ENCODE results near the gene TMTC2. TPM values are rescaled to one million over a fixed set of nuclear protein-coding genes. Genes with fewer than 3 reads are reported as not detected.

The TMTC2 gene
- total and polyA plus RNA-seq, 10 of the 15 experiments (the other 5 are each of a cell fraction or from before 2014, with no cell fraction given) = 0.14 to 9.7 (median 1.2) TPM

DNA sequence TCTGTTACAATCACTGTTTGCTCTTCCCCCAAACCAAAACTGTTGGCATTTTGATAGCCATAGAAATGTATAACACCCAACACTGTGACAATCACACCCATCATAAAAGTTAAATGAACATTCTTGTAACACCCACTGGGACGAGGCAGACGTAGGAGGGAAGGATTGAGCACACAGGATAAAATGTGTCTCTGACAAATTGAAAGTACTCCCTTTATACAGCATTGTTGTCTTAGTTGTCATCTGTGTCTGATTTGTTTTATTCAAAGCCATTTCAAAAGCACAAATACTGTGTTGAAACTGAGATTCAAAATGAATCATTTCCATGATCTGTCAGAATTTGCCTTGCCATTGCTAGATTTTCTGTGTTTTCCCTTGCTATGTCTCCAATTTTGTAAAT is 436.3 kb downstream of the TMTC2 start:
- no TSS peak for BruUV-seq (replicated peaks)
- WGBS (ENCODE audit: insufficient coverage, insufficient replicate concordance, low lambda C conversion rate, missing lambda C conversion rate) = 56% methylated on average over 2 of the region's 2 CpGs
- in situ Hi-C loops (cut with MboI) = no loop called here

More for the DNA sequence above, 436.3 kb downstream of the TMTC2 start:
- ChIA-PET POLR2A (no interaction called here), RAD21 (ENCODE audit: unreplicated experiment) (no interaction called here), SMC1A (ENCODE audit: uncharacterized antibody, unreplicated experiment) (no interaction called here), CTCF (interaction anchor here (0.5 kb wide), 1 partner anchor 151 kb away, joined by 3 read pairs; no protein-coding TSS in a partner anchor)
- no peaks in the 10 kb centered on the region for H3K9me3 ChIP-seq (replicated peaks; ENCODE audit: control insufficient read depth, insufficient read depth, low read length)
- no peak overlapping the region for H2AFZ ChIP-seq (ENCODE audit: control insufficient read depth, low read depth, low read length)
- intact Hi-C loops (cut with micrococcal nuclease; ENCODE audit: unreplicated experiment) = no loop called here
- no peaks in the 10 kb centered on the region for H4K20me1 ChIP-seq (ENCODE audit: control insufficient read depth, insufficient read depth)
- ATAC-seq (no peak), DNase-seq (ENCODE audit: low read depth, low spot score) (no peak), FAIRE-seq (no peak)
- H3K27me3 ChIP-seq (replicated peaks in 1 of 2; ENCODE audit: control insufficient read depth in 2 of 2, insufficient read depth in 2 of 2, low read length in 1 of 2) = no peaks in the 10 kb centered on the region
- no peak overlapping the region for H3K4me2 ChIP-seq (ENCODE audit: control insufficient read depth, insufficient read depth)
- no peak overlapping the region for H3K9ac ChIP-seq (ENCODE audit: control insufficient read depth, insufficient read depth, low read length)
- H3K4me3 ChIP-seq = no peak overlapping the region
- no peaks in the 10 kb centered on the region for H3K36me3 ChIP-seq (ENCODE audit: control insufficient read depth in 2 of 2, insufficient read depth in 2 of 2, low read length in 1 of 2)
- no peak for TF ChIP-seq EGR1 (IDR thresholded peaks at IDR 0.05; ENCODE audit: borderline replicate concordance in 1 of 2, low read depth in 2 of 2, low read length in 2 of 2)
- TF ChIP-seq, protein P1, sequence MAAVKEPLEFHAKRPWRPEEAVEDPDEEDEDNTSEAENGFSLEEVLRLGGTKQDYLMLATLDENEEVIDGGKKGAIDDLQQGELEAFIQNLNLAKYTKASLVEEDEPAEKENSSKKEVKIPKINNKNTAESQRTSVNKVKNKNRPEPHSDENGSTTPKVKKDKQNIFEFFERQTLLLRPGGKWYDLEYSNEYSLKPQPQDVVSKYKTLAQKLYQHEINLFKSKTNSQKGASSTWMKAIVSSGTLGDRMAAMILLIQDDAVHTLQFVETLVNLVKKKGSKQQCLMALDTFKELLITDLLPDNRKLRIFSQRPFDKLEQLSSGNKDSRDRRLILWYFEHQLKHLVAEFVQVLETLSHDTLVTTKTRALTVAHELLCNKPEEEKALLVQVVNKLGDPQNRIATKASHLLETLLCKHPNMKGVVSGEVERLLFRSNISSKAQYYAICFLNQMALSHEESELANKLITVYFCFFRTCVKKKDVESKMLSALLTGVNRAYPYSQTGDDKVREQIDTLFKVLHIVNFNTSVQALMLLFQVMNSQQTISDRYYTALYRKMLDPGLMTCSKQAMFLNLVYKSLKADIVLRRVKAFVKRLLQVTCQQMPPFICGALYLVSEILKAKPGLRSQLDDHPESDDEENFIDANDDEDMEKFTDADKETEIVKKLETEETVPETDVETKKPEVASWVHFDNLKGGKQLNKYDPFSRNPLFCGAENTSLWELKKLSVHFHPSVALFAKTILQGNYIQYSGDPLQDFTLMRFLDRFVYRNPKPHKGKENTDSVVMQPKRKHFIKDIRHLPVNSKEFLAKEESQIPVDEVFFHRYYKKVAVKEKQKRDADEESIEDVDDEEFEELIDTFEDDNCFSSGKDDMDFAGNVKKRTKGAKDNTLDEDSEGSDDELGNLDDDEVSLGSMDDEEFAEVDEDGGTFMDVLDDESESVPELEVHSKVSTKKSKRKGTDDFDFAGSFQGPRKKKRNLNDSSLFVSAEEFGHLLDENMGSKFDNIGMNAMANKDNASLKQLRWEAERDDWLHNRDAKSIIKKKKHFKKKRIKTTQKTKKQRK (IDR thresholded peaks at IDR 0.05; ENCODE audit: low read depth, low read length) = no peak
- TF ChIP-seq, protein P2, sequence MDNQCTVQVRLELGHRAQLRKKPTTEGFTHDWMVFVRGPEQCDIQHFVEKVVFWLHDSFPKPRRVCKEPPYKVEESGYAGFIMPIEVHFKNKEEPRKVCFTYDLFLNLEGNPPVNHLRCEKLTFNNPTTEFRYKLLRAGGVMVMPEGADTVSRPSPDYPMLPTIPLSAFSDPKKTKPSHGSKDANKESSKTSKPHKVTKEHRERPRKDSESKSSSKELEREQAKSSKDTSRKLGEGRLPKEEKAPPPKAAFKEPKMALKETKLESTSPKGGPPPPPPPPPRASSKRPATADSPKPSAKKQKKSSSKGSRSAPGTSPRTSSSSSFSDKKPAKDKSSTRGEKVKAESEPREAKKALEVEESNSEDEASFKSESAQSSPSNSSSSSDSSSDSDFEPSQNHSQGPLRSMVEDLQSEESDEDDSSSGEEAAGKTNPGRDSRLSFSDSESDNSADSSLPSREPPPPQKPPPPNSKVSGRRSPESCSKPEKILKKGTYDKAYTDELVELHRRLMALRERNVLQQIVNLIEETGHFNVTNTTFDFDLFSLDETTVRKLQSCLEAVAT (IDR thresholded peaks at IDR 0.05) = no peak
- TF ChIP-seq GATAD2B (conservative IDR thresholded peaks at IDR 0.05; ENCODE audit: low read depth) = no peak
- TF ChIP-seq ZNF622 (IDR thresholded peaks at IDR 0.05) = no peak
- no peak for TF ChIP-seq SMAD1 (IDR thresholded peaks at IDR 0.05; ENCODE audit: low read depth, partially characterized antibody)
- TF ChIP-seq TCF3 (IDR thresholded peaks at IDR 0.05; ENCODE audit: borderline replicate concordance, insufficient read depth, low read depth, low read length) = no peak
- TF ChIP-seq FOXM1 (IDR thresholded peaks at IDR 0.05; ENCODE audit: low read depth, low read length) = no peak
- TF ChIP-seq, protein P3, sequence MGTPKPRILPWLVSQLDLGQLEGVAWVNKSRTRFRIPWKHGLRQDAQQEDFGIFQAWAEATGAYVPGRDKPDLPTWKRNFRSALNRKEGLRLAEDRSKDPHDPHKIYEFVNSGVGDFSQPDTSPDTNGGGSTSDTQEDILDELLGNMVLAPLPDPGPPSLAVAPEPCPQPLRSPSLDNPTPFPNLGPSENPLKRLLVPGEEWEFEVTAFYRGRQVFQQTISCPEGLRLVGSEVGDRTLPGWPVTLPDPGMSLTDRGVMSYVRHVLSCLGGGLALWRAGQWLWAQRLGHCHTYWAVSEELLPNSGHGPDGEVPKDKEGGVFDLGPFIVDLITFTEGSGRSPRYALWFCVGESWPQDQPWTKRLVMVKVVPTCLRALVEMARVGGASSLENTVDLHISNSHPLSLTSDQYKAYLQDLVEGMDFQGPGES (IDR thresholded peaks at IDR 0.05) = no peak
- TF ChIP-seq BRCA1 (IDR thresholded peaks at IDR 0.05; ENCODE audit: low read depth, low read length) = no peak
- no peak for TF ChIP-seq CBX3 (IDR thresholded peaks at IDR 0.05; ENCODE audit: borderline replicate concordance, low read depth)
- TF ChIP-seq STAT3 (IDR thresholded peaks at IDR 0.05; ENCODE audit: low read depth, low read length) = no peak
- H3K27ac ChIP-seq (ENCODE audit: control insufficient read depth, insufficient read depth) = no peak overlapping the region
- H3K79me2 ChIP-seq (ENCODE audit: control insufficient read depth, insufficient read depth, low read length) = no peaks in the 10 kb centered on the region
- no peaks in the 10 kb centered on the region for H3K4me1 ChIP-seq (ENCODE audit: control insufficient read depth, insufficient read depth, low read length)

Measured in GM12878 (cell line).